Urinary bladder (tissue), 4 donors: ENCODE data around the gene CTAGE8. TPM values are rescaled to one million over a fixed set of nuclear protein-coding genes. Genes with fewer than 3 reads are reported as not detected.
"Not testable (repeated sequence)": the region's sequence is repeated elsewhere in the genome, so short reads cannot be mapped to it uniquely, and the experiment has no call there.

Experiments used
- DNase-seq: peaks from one replicate; pipeline ENCODE4 v3.0.0-alpha.2; 2015; ENCODE audit errors: extremely low spot score
- H3K27ac ChIP-seq: one replicate; pipeline ENCODE4 v1.5.1; 2013; ENCODE audit warnings: low read depth, mild to moderate bottlenecking, moderate library complexity
- H3K36me3 ChIP-seq: one replicate; pipeline ENCODE4 v1.6.1; 2013; ENCODE audit warnings: mild to moderate bottlenecking, moderate library complexity; ENCODE audit not compliant: insufficient read depth
- H3K4me1 ChIP-seq: one replicate; pipeline ENCODE4 v1.6.1; 2013; ENCODE audit warnings: mild to moderate bottlenecking, moderate library complexity; ENCODE audit not compliant: insufficient read depth
- H3K4me3 ChIP-seq: one replicate; pipeline ENCODE4 v1.5.1; 2013; ENCODE audit warnings: low read depth, low read length
- WGBS: extraction: QIAGEN DNeasy Blood & Tissue Kit; methylation state at CpG from one replicate; pipeline ENCODE4 v1.1.7; 2013; 5-methylcytosine and 5-hydroxymethylcytosine counted together
- polyA plus RNA-seq: library from polyadenylated mRNA; stranded (reverse); fragments of 200-250 nt; gene quantifications from one replicate; pipeline ENCODE4 v1.2.3, GENCODE V29; 2013
- total RNA-seq: library from RNA; depleted of rRNA; stranded (reverse); fragments of >200 nt; gene quantifications from one replicate; pipeline ENCODE4 v1.2.3, GENCODE V29; 2014
- donor health status: healthy with polysubstance abuse.
- donor health status: healthy.

Gene CTAGE8
- total and polyA plus RNA-seq, 2 donors = 0.42 to 0.79 TPM

DNA sequence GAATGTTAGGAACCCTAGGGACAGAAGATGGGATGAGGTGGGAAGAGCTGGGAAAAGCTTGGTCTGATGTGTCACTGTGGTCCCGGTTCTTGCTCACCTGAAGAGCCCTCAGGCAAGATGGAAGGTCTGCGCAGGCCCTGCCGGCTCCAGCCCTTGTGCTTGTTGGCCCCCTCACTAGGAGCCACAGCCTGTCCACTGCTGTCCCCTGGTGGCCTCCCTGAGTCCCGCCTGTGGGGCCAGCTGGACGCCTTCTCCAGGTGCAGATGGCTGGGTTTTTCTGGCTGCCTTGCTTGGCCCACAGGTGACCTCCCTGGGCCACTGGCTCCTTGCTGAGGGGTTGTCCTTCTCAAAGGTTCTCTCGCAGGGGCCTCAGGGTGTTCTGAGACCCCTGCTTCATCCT is 14.6 kb upstream of the CTAGE8 start:
- no CpG with 5 or more reads among the region's 6 CpGs for WGBS
- not testable (repeated sequence) for H3K36me3 ChIP-seq, DNase-seq, H3K27ac ChIP-seq, H3K4me1 ChIP-seq, H3K4me3 ChIP-seq

DNA sequence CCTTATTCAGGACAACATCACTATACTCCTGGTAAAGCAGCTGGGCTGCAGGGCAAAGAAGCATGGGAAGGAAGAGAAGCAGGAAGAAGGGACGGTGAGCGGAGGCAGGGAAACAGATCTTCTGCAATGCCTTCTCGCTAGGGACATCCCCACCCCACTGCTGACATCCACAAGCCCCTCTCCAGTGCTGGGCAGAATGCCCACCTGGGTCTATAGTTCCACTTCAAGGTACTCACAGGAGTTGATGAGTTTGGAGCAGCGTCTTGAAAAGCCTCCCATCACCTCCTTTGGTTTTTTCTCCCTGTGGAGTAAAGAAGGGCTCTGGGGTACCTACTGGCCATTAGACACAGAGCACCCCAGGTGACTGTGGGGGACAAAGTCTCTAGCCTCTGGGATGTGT is 13.4 kb upstream of the CTAGE8 start:
- 85% methylated on average over 2 of the region's 4 CpGs for WGBS
- not testable (repeated sequence) for DNase-seq, H3K27ac ChIP-seq, H3K4me3 ChIP-seq, H3K4me1 ChIP-seq, H3K36me3 ChIP-seq

DNA sequence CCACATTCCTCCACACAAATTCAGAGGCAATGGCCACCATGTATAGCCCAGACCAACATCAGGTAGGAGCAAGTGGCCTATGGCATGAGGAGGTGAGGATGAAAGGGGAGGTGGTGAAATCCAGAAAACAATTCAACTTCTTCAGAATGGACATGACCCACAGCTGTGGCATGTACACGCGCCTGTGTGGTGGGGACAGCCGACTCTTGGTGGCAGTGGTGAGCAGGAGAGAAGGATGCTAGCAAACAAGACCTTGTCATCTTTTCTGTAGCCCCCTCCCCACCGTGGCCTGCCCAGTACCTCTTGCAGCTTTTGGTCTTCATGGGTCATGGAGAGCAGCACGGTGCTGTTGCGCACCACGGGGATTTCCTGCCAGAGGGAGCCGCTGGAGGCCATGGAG is 12.9 kb upstream of the CTAGE8 start:
- DNase-seq, H3K27ac ChIP-seq, H3K4me3 ChIP-seq, H3K4me1 ChIP-seq, H3K36me3 ChIP-seq: not testable (repeated sequence)
- WGBS = no CpG with 5 or more reads among the region's 8 CpGs

DNA sequence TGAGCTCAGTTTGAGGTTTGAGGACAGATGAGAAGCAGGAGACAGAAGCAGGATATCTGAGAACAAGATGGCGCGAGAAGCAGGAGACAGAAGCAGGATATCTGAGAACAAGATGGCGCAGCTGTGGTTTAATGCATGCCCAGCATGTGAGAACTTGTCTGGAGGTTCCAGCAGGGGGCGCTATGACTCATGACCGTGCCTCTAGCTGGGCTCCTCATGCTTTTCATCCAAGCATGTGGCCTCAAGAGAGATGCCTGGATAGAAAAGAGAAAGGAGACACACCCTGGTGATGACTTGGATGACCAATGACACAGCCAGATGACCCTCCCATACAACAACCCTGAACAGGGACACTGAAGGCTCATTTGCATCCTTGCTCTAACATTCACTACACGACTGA is 10.9 kb upstream of the CTAGE8 start:
- H3K4me1 ChIP-seq, DNase-seq, H3K27ac ChIP-seq, H3K4me3 ChIP-seq, H3K36me3 ChIP-seq: not testable (repeated sequence)
- 96% methylated on average over 3 of the region's 6 CpGs for WGBS

DNA sequence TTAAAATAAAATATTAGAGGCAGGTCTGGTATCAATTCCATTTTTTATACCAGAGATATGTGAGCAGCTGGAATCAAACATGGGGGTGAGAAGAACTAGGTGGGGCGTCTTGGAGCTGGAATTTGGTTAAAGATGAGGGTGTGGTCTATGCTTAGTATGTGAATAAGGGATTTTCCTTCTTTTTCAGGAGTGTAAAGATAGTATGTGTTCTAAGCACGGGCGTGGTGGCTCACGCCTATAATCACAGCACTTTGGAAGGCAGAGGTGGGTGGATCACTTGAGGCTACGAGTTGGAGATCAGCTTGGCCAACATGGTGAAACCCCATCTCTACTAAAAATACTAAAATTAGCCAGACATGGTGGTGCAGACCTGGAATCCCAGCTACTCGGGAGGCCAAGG is 6.2 kb upstream of the CTAGE8 start:
- not testable (repeated sequence) for DNase-seq, H3K4me1 ChIP-seq, H3K27ac ChIP-seq, H3K4me3 ChIP-seq, H3K36me3 ChIP-seq
- 95% methylated on average over 4 of the region's 6 CpGs for WGBS

DNA sequence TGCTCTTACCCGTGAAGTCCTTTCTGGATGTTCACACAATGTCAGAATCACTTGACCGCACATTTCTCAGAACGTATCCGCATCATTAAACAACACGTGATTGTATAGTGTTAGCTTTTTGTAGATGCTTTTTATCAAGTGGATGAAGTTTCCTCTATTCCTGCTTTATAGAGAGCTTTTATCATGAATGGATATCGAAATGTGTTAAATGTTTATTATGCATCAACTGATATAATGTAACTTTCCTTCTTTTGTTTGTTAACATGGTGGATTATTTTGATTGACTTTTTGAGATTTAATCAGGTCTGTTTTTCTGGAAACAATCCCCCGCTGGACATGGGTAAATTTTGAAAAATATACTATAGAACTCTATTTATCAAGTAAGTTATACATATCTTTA is 4.4 kb downstream of the CTAGE8 start, which contains the start of gene OR2A7:
Gene OR2A7, minus strand, starts transcription at position 101 of the 400 bp plus-strand sequence. CDS start 5,164 bp downstream, outside the sequence.
- 89% methylated on average over 6 of the region's 7 CpGs for WGBS
- H3K36me3 ChIP-seq, DNase-seq, H3K27ac ChIP-seq, H3K4me3 ChIP-seq, H3K4me1 ChIP-seq: not testable (repeated sequence)

DNA sequence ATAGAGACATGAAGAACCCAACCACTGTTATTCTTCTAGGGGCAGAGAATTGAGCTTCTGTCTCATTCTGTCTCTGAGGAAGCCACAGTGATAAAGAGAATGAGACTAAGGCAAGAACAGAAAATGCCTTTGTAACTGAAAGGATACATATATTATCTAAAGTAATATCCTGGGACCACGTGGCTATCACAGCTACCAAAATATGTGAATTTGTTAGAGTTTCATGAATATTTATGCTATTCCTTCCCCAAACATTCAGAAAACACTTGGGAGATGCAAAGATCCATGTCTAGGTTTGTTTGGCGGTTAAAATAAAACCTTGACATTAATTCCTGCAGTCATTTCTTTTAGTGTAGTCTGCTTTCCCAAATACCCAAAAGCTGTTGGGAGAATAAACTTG is 7.0 kb downstream of the CTAGE8 start:
- not testable (repeated sequence) for H3K4me3 ChIP-seq, H3K36me3 ChIP-seq, DNase-seq, H3K27ac ChIP-seq, H3K4me1 ChIP-seq
- WGBS = no CpG with 5 or more reads among the region's 2 CpGs

DNA sequence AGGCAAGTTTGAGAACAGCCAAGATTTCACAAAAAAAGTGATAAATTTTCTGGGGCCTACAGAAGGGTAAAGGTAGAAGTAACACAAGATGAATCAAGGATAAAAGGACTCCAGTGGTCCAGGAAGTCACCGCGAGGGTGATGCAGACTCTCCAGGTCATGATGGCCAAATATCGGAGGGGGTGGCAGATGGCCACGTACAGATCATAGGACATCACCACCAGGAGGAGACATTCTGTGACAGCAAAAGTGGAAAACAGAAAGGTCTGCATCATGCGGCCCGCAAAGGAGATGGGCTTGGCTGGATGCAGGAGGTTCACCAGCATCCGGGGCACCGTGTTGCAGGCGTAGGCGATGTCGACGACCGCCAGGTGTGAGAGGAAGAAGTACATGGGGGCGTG is 10.0 kb downstream of the CTAGE8 start:
- not testable (repeated sequence) for DNase-seq, H3K4me3 ChIP-seq, H3K27ac ChIP-seq, H3K4me1 ChIP-seq, H3K36me3 ChIP-seq
- WGBS = no CpG with 5 or more reads among the region's 14 CpGs

DNA sequence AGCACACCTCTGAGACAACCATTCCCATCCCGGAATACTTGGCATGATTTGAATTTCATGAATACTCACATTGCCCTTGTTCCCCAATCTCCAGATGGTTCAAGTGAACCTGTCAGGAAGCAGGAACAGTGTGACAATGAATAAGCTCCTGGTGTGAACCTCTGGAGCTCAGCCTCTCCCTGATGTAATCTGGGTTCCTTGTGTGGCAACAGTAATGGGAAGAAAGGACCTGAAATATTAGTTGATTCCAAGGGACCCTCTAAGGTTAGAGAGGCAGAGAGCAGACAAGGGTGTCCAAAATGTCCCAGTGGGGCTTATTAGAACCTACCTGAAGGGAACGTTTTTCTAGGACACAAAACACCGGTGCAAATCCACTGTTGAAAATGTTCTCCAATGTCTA is 13.0 kb downstream of the CTAGE8 start:
- no peaks in the 10 kb centered on the region for H3K36me3 ChIP-seq
- no peaks in the 10 kb centered on the region for H3K4me1 ChIP-seq
- whole genome bisulfite sequencing = 73% methylated on average over 3 of the region's 3 CpGs
- H3K27ac ChIP-seq = no peak overlapping the region
- no peak for DNase-seq
- H3K4me3 ChIP-seq = no peak overlapping the region

DNA sequence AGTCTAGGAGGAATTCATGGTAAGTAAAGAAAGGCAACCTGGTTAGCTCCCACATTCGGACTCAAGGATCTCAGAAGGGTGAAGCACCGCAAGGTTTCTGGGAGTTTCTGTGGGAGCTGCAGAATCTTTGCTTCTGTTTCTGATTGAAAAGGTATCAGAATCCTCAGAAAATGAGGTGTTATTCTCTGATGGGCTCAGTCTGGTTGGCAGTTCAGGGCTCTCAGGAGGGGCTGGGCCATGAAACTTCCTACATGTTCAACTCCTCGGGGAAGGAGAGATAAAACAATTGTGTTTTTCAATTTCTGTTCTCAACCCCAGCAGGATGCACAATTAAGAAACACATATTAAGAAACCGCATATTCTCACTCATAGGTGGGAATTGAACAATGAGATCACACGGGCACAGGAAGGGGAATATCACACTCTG is 13.6 kb downstream of the CTAGE8 start:
- Histone ChIP-seq H3K4me1 (no peaks in the 10 kb centered on the region), H3K27ac (no peak overlapping the region), H3K4me3 (no peak overlapping the region), H3K36me3 (no peaks in the 10 kb centered on the region)
- WGBS = 77% methylated on average over 5 of the region's 5 CpGs
- no peak for DNase-seq

DNA sequence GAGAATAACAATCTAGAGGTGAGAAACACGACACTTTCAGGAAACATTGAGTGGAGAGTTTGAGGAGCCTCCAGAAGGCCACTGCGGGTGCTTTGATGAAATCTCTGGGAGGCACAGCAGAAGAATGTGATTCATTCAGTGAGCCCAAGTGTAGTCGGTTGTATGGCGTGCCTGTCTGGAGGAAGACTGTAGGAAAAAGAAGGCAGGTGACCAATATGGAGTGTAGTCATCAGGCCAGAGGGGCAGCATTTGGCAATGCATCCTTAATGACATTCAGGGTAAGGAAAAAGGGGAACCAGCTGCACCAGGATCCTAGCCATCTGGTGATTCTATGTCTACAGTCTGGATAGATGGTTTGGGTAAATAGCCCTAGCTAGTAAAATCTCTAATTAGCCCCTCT is 16.8 kb downstream of the CTAGE8 start:
- H3K4me1 ChIP-seq, H3K27ac ChIP-seq, DNase-seq: not testable (repeated sequence)

DNA sequence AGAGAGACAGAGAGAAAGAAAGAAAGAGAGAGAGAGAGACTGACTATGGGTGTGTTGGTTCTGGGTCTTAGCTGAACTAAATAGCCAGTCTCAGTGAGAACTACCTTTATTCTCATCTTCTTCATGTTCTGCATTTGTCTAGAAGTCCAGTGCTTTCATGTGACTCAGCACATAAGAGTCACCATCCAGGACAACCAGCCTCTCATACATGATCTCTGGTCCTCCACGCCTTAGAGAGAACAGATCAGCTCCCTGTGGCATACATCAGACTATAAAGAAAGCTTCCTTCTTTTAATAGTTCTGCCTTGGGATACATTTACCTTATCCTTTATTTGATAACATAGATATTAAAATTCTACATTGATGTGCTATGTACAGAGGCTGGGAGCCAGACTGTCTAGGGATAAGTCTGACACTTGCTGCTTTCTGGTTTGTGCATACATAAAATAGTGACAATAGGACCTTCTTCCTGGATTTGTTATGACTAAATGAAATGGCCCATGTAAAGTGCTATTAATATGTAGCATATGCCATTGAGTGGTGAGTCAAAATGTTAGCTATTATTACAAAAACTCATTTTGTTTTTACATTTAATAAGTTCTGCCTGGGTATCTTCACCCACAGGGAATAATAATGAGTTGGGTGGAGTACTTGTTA is 21.3 kb downstream of the CTAGE8 start:
- no CpG with 5 or more reads among the region's 1 CpG for WGBS
- H3K27ac ChIP-seq, DNase-seq, H3K36me3 ChIP-seq, H3K4me3 ChIP-seq, H3K4me1 ChIP-seq: not testable (repeated sequence)

More for the DNA sequence above, 16.8 kb downstream of the CTAGE8 start:
- no CpG with 5 or more reads among the region's 4 CpGs for WGBS
- H3K4me3 ChIP-seq, H3K36me3 ChIP-seq: not testable (repeated sequence)

DNA sequence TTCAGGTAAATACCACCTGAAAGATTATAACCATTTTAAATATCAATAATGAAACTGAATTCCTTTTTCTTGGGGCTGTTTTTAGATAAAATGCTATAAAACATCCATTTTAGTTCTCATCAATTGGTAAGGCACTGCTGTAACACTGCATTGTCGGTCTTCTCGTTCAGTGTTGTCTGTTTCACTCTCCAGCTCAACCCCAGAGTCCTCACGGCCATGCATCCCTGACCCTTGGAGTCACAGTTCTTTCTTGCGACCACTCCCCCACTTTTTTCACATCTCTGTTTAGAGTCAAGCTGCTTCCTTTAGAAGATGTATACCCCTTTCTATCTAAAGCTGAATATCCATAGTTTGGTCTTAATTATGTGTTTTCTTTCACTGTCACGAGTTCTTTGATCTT is 22.1 kb downstream of the CTAGE8 start:
- WGBS = no CpG with 5 or more reads among the region's 5 CpGs
- not testable (repeated sequence) for H3K4me1 ChIP-seq, DNase-seq, H3K4me3 ChIP-seq, H3K36me3 ChIP-seq, H3K27ac ChIP-seq

DNA sequence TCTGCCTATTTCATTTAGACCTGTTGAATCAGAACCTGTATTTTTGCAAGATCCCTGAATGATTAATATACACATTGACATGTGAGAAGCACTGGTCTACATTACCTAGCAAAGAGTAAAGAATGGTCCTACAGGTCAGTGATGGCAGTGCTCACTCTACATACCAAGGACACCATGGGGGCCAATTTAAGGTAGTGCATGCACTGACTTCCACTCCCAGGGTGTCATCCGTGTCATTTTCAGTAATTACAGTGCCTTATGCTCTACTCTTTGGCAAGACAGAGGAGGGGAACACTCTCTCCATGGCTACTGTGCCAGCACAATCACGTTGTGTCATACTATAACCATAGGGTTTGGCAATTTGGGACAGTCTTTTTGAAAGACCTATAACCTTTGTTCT is 23.7 kb downstream of the CTAGE8 start:
- H3K4me1 ChIP-seq, H3K4me3 ChIP-seq, H3K36me3 ChIP-seq, DNase-seq, H3K27ac ChIP-seq: not testable (repeated sequence)
- no CpG with 5 or more reads among the region's 2 CpGs for WGBS

DNA sequence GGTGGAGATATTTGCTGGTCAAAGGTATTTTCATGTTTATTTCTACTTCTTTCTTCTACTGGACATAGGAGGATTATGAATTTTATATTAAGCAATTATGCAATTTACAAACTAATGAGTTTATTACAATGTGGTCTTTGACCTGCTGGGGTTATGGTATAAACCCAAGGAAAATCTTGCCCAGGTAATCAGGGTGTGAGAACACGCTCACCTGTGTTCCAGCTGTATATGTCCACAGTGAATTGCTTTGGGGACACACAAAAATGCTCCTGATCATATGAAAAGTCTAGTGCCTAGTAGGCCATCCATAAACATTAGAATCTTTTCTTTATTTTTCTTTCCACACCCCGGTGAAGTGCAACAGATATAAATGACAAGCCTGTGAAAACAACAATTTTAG is 29.7 kb downstream of the CTAGE8 start, which contains the start of gene OR2A42:
Gene OR2A42, minus strand, starts transcription at position 241 of the 400 bp plus-strand sequence. CDS start 6,762 bp downstream, outside the sequence.
- WGBS = 82% methylated on average over 1 of the region's 2 CpGs
- H3K36me3 ChIP-seq, H3K27ac ChIP-seq, H3K4me3 ChIP-seq, DNase-seq, H3K4me1 ChIP-seq: not testable (repeated sequence)
